Activated CD8-positive, alpha-beta memory T cell treated with anti-CD3 and anti-CD28 coated beads, Interleukin-2, amount 10 ng/mL, durations not matched to agents 7 days and 5 days (primary cell): ENCODE data around the gene GOLGA3. TPM values are rescaled to one million over a fixed set of nuclear protein-coding genes. Genes with fewer than 3 reads are reported as not detected.
"Not testable (repeated sequence)": the region's sequence is repeated elsewhere in the genome, so short reads cannot be mapped to it uniquely, and the experiment has no call there.

ENCODE experiments used
- ATAC-seq: fragments of 150-1000 bp; cut with Tn5 transposase; one replicate; pipeline ENCODE4 v1.10.0; 2021; ENCODE audit warnings: moderate library complexity
- CTCF ChIA-PET: fragments of 350-600 bp; sonication (Branson Sonifier 250); formaldehyde crosslinking; loops from one replicate; lab custom pipeline; 2021; ENCODE audit warnings: antibody characterized with exemption; lab: Charles Lee
- DNase-seq: peaks from one replicate; pipeline ENCODE4 v3.0.0-alpha.2; 2020
- H3K27ac Mint-ChIP-seq: one replicate; pipeline ENCODE4 v1.8.0; 2021; ENCODE audit warnings: mild to moderate bottlenecking, mixed read lengths
- H3K27me3 Mint-ChIP-seq: one replicate; pipeline ENCODE4 v1.8.0; 2021; ENCODE audit warnings: mixed read lengths
- H3K36me3 Mint-ChIP-seq: one replicate; pipeline ENCODE4 v1.8.0; 2021; ENCODE audit warnings: mild to moderate bottlenecking, mixed read lengths
- H3K4me1 Mint-ChIP-seq: one replicate; pipeline ENCODE4 v1.8.0; 2021; ENCODE audit warnings: mixed read lengths
- H3K4me3 Mint-ChIP-seq: one replicate; pipeline ENCODE4 v1.8.0; 2021; ENCODE audit warnings: mild to moderate bottlenecking, moderate library complexity, mixed read lengths
- H3K9me3 Mint-ChIP-seq: one replicate; pipeline ENCODE4 v1.8.0; 2022; ENCODE audit warnings: low read depth, mixed read lengths
- total RNA-seq, 2 experiments: library from RNA; stranded (reverse); gene quantifications; one replicate each; pipeline ENCODE4 v1.2.3, GENCODE V29; 2021

GOLGA3 gene
- total RNA-seq, 2 experiments from 2014 or later, result 60.0 to 60.4 TPM

DNA sequence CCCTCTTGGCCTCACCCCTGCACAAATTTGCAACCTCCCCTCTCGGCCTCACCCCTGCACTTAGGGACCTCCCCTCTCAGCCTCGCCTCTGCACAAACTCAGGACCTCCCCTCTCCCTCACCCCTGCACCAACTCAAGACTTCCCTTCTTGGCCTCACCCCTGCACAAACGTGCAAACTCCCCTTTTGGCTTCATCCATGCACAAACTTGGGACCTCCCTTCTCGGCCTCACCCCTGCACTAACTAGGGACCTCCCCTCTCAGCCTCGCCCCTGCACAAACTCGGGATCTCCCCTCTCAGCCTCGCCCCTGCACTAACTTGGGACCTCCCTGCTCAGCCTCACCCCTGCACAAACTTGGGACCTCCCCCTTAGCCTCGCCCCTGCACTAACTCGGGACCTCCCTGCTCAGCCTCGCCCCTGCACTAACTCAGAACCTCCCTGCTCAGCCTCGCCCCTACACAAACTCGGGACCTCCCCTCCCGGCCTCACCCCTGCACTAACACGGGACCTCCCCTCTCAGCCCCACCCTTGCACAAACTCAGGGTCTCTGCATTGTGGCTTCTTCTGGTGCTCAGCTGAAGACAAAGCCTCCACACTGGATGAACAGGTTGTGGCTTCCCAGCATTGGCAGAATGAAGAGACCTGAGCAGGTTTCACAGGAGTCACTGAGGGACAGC, 11.0 kb upstream of the GOLGA3 start:
- H3K27me3 Mint-ChIP-seq, result no peaks in the 10 kb centered on the region
- no peaks in the 10 kb centered on the region for H3K9me3 Mint-ChIP-seq
- no peak overlapping the region for H3K27ac Mint-ChIP-seq
- ATAC-seq (no peak), DNase-seq (no peak)
- CTCF ChIA-PET, result no interaction called here
- H3K36me3 Mint-ChIP-seq, result peaks cover 44% of the 10 kb centered on the region
- H3K4me3 Mint-ChIP-seq, result no peak overlapping the region
- H3K4me1 Mint-ChIP-seq, result peaks cover 20% of the 10 kb centered on the region

DNA sequence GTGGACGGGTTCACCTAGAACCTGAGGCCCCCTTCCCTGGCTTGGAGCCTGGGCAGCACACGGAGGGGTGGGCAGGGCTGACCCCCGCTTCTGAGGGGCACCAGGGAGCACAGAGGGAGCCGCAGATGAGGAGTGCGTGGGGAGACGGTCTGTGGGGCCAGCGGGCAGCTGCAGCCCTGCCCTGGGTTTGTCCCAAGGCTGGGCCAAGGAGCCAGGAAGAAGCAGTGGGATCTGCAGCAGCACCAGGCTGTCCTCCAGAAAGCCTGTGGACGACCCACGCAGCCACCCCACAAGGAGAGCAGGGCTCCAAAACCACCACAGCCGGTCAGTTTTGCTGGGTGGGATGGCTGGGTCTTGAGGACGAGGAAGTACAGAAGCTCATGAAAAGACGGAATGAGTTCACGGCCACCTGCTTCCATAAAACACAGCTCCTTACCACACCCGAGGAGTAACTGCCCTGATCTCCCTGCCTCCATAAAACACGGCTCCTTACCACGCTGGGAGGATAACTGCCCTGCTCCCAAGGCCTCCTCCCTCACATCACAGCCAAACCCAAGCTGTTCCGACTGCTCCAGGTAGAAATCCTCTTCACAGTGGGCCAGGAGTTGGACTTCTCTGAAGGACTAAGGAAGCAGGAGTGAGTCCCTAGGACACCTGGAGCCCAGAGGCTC, 9.9 kb upstream of the GOLGA3 start:
- Mint-ChIP-seq H3K36me3 (peaks cover 45% of the 10 kb centered on the region), H3K27ac (no peak overlapping the region), H3K27me3 (no peaks in the 10 kb centered on the region), H3K4me3 (no peak overlapping the region), H3K9me3 (no peaks in the 10 kb centered on the region), H3K4me1 (peaks cover 31% of the 10 kb centered on the region)
- no peak for ATAC-seq
- CTCF ChIA-PET, result no interaction called here
- no peak for DNase-seq

DNA sequence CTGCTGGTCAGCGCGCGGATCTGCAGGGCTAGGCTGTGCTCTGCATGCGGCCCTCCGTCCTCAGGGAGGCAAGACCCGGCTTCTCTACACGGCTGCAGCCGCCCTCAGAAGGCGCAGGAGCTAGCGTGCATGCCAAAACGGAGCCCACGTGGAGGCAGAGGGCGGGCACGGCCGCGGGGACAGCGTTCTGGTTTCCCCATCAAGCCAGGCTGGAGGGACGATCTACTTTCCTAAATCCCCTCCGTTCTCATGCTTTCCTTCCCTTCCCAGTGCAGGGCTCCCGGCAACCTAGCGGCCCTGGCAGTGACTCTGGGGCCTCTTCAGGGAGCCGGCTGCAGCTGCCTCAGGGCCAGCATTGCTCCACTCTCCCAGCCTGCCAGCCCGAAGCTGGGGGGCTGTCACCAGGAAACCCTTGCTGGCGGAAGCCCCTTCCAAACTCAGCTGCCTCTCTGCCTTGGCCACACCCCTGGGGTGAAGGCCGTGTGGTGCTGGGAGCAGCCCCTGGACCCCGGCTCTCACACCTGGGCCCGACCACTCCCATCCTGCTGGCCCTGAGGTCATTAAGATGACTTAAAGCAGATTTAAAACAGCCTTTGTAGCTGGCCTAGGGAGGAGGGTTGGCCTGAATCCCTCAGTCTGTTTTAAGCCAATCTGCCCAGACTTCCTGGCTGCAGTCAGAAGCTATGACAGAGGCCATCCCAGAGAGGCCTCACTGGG, 9.2 kb upstream of the GOLGA3 start:
- Mint-ChIP-seq H3K4me1 (peaks cover 37% of the 10 kb centered on the region), H3K27me3 (no peaks in the 10 kb centered on the region), H3K27ac (no peak overlapping the region), H3K36me3 (peaks cover 46% of the 10 kb centered on the region), H3K4me3 (no peak overlapping the region), H3K9me3 (no peaks in the 10 kb centered on the region)
- no peak for DNase-seq
- CTCF ChIA-PET, result no interaction called here
- no peak for ATAC-seq

DNA sequence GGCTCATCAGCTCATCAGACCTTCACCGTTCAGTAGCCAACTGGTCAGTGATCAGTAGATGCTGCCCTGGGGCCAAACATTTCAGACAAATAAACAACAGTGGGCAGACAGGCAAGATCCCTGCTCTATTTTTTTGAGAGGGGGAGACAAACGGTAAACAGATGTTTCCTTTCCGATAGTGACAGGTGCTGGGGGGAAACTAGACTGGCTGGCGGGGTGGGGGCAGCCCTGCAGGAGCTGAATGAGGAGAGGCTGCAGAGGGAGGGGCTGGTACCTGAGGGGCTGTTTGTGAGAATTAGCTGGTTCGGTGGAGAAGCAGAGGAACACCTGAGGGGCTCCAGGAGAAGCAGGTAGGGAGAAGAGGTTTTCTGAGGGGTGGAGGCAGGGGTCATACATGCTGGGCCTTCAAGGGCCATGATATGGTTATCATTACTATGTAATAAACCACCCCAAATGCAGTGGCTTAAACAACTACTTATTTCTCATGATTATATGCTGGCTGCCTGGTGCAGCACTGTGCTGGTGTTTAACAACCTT, 8.2 kb upstream of the GOLGA3 start:
- DNase-seq (no peak), ATAC-seq (no peak)
- no peaks in the 10 kb centered on the region for H3K27me3 Mint-ChIP-seq
- peak overlapping the region; percentile 63 for H3K27ac Mint-ChIP-seq
- CTCF ChIA-PET, result no interaction called here
- peaks cover 40% of the 10 kb centered on the region for H3K4me1 Mint-ChIP-seq
- no peaks in the 10 kb centered on the region for H3K9me3 Mint-ChIP-seq
- H3K36me3 Mint-ChIP-seq, result peaks cover 44% of the 10 kb centered on the region
- peak overlapping the region; percentile 58 for H3K4me3 Mint-ChIP-seq

DNA sequence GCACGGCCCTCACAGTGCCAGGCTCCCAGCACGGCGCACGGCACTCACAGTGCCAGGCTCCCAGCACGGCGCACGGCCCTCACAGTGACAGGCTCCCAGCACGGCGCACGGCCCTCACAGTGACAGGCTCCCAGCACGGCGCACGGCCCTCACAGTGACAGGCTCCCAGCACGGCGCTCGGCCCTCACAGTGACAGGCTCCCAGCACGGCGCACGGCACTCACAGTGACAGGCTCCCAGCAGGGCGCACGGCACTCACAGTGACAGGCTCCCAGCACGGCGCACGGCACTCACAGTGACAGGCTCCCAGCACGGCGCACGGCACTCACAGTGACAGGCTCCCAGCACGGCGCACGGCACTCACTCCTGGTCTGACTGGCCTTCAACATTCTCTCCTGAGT, 7.6 kb upstream of the GOLGA3 start:
- ATAC-seq, H3K9me3 Mint-ChIP-seq, DNase-seq, CTCF ChIA-PET, H3K27me3 Mint-ChIP-seq: not testable (repeated sequence)
- Mint-ChIP-seq H3K4me3 (peak overlapping the region; percentile 58), H3K27ac (peak overlapping the region; percentile 63), H3K36me3 (peaks cover 40% of the 10 kb centered on the region), H3K4me1 (peaks cover 40% of the 10 kb centered on the region)

DNA sequence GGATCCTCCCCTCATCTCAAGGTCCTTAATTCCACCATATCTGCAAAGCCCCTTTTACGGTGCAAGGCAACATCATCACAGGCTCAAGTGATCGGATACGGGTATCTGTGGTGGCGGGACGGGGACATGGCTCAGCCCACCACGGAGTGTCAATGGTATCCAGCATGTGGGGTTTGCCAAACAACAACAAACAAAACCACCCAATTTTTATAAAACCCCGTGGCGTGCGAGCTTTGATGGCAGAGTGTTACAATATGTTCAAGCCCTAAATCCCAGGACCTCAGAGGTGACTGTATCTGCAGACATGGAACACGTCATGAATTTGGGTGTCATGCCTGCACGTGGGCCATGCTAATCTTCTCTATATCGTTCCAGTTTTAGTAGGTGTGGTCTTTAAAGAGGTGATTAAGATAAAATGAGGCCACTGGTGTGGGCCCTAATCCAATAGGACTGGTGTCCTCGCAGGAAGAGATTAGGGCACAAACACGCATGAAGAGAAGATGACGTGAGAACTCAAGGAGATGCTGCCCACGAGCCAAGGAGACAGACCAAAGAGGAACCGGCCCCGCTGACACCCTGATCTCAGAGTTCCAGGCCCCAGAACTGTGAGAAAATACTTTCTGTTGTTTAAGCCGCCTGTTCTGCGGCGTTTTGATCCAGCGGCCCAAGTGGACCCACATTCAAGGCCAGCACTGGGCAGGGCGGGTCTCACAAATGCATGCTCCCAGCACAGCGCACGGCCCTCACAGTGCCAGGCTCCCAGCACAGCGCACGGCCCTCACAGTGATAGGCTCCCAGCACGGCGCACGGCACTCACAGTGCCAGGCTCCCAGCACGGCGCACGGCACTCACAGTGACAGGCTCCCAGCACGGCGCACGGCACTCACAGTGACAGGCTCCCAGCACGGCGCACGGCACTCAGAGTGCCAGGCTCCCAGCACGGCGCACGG, 6.7 kb upstream of the GOLGA3 start:
- DNase-seq, result no peak
- Mint-ChIP-seq H3K27me3 (no peaks in the 10 kb centered on the region), H3K4me1 (peaks cover 40% of the 10 kb centered on the region), H3K27ac (peak overlapping the region; percentile 94), H3K4me3 (peak overlapping the region; percentile 64), H3K9me3 (no peaks in the 10 kb centered on the region), H3K36me3 (peaks cover 37% of the 10 kb centered on the region)
- ATAC-seq, result no peak
- CTCF ChIA-PET, result interaction anchor here (1.0 to 2.1 kb wide), 2 partner anchors 37 to 69 kb away, joined by 7 to 19 read pairs; no protein-coding TSS in a partner anchor

DNA sequence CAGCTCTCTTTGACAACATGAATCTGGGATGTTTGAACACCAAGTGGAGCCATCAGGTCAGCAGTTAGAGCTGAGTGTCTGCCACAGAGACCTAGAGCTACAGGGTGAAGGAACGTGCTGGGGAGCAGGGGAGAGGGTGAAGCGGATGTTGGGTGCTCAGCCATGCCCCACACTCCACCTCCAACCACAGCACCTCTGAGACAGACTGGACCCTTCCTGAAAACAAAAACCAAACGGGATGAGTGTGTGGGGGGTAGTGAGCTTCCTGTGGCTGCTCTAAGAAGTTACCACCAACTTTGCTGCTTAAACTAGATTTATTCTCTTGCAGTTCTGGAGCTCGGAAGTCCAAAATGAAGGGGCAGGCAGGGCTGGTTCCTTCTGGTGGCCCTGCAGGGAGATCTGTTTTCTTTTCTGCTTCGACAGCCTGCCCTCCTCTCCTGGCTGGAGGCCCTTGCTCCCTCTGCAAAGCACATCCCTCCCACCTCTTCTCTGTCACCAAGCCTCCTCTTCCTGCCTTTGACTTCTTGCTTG, 5.6 kb upstream of the GOLGA3 start:
- peak; percentile 88 for ATAC-seq
- peak overlapping the region; percentile 64 for H3K4me3 Mint-ChIP-seq
- H3K27ac Mint-ChIP-seq, result peak overlapping the region; percentile 94
- H3K36me3 Mint-ChIP-seq, result peaks cover 33% of the 10 kb centered on the region
- H3K4me1 Mint-ChIP-seq, result peaks cover 46% of the 10 kb centered on the region
- CTCF ChIA-PET, result interaction anchor here (0.7 to 2.1 kb wide), 5 partner anchors 12 to 73 kb away, joined by 3 to 19 read pairs (median 3); no protein-coding TSS in a partner anchor
- no peaks in the 10 kb centered on the region for H3K9me3 Mint-ChIP-seq
- H3K27me3 Mint-ChIP-seq, result no peaks in the 10 kb centered on the region
- peak; percentile 83 for DNase-seq

DNA sequence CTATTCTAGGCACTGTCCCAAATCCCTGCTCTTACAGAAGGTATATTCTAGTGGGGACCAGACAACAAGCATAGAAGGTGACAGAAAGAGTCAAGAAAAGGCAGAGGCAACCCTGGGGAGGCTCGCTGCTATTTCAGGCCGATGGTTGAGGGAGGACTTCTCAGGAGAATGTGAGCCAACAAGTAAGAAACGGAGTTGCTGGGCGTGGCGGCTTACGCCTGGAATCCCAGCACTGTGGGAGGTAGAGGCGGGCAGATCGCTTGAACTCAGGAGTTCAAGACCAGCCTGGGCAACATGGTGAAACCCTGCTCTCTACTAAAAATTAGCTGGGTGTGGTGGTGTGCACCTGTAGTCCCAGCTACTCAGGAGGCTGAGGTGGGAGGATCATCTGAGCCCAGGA, 4.7 kb upstream of the GOLGA3 start:
- Mint-ChIP-seq H3K9me3 (no peaks in the 10 kb centered on the region), H3K36me3 (peaks cover 26% of the 10 kb centered on the region), H3K4me3 (no peak overlapping the region)

DNA sequence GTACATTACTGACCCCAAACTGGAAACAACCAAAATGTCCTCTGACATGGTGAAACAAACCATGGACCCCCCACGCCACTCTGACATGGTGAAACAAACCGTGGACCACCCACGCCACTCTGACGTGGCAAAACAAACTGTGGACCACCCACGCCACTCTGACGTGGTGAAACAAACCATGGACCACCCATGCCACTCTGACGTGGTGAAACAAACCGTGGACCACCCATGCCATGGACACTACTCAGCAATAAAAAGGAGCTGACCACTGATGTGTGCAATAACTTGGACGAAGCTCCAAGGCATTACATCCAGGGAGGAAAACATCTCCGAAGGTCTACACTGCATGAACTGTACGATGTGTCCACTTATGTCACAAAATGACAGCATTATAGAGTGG, 3.1 kb upstream of the GOLGA3 start:
- Mint-ChIP-seq H3K27me3 (no peaks in the 10 kb centered on the region), H3K4me3 (no peak overlapping the region), H3K27ac (no peak overlapping the region), H3K9me3 (no peaks in the 10 kb centered on the region), H3K4me1 (peaks cover 54% of the 10 kb centered on the region), H3K36me3 (peaks cover 36% of the 10 kb centered on the region)
- no peak for ATAC-seq
- CTCF ChIA-PET, result interaction anchor here (2.6 kb wide), 1 partner anchor 73 kb away, joined by 11 read pairs; no protein-coding TSS in a partner anchor
- DNase-seq, result no peak

More for the DNA sequence above, 4.7 kb upstream of the GOLGA3 start:
- DNase-seq (no peak), ATAC-seq (no peak)
- H3K27ac Mint-ChIP-seq, result peak overlapping the region; percentile 94
- peaks cover 48% of the 10 kb centered on the region for H3K4me1 Mint-ChIP-seq
- no peaks in the 10 kb centered on the region for H3K27me3 Mint-ChIP-seq
- CTCF ChIA-PET, result interaction anchor here (1.2 to 2.1 kb wide), 3 partner anchors 65 to 71 kb away, joined by 3 to 19 read pairs (median 4); no protein-coding TSS in a partner anchor

DNA sequence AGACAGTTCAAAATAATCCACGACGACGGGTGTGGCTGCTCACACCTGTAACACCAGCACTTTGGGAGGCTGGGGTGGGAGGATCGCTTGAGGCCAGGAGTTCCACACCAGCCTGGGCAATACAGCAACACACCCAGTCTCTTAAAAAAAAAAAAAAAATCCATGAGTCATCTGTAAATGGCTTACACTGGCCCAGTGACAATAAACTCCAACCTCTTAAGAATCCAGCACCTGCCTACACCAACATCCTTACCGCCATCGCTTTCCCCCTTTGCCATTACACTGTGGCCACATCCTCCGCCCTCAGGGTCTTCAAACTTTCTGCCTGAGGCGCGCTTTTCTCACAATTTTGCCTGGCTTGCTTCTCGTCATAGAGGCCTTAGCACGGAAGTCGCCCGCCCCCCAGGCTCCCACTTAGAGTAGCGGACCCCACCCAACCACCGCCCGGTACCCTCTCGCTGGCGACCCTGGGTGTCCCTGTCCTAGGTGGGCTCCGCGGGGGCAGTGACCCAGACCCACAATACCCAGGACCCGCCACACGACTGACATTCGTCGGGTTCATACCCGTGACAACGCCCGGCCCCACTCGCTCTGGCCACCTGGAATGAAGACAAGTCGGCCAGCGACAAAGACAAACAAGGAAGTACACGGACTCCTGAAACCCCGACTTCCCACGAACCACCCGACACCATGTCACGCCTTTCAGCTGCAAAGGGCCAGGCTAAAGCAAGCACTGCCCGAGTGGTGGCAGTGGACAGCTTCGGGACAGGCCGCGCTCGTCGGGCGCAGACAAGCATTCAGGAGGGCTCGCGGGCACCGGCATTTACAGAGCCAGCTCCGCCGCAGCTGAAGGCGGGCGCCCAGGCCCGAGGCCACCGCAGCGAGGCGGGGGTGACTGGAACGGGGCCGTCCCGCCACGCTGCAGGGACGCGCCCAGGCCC, 636 bp downstream of the GOLGA3 start:
- DNase-seq, result peak; percentile 66
- CTCF ChIA-PET, result interaction anchor here (0.9 to 1.5 kb wide), 2 partner anchors 77 kb away, joined by 4 to 5 read pairs; no protein-coding TSS in a partner anchor
- Mint-ChIP-seq H3K9me3 (no peaks in the 10 kb centered on the region), H3K4me1 (peaks cover 42% of the 10 kb centered on the region), H3K4me3 (peak overlapping the region; percentile 87), H3K27ac (peak overlapping the region; percentile 95), H3K27me3 (no peaks in the 10 kb centered on the region), H3K36me3 (peaks cover 48% of the 10 kb centered on the region)
- peak; percentile 37 for ATAC-seq

DNA sequence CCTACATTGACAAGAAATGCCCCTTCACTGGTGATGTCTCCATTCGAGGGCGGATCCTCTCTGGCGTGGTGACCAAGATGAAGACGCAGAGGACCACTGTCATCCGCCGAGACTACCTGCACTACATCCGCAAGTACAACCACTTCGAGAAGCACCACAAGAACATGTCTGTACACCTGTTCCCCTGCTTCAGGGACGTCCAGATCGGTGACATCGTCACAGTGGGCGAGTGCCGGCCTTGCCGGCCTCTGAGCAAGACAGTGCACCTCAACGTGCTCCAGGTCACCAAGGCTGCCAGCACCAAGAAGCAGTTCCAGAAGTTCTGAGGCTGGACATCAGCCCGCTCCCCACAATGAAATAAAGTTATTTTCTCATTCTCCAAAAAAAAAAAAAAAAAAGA, 2.8 kb downstream of the GOLGA3 start:
- no peak for ATAC-seq
- H3K27me3 Mint-ChIP-seq, result no peaks in the 10 kb centered on the region
- H3K4me3 Mint-ChIP-seq, result no peak overlapping the region
- CTCF ChIA-PET, result interaction anchor here (1.0 kb wide), 1 partner anchor 79 kb away, joined by 3 read pairs; no protein-coding TSS in a partner anchor
- peaks cover 50% of the 10 kb centered on the region for H3K36me3 Mint-ChIP-seq
- no peak overlapping the region for H3K27ac Mint-ChIP-seq
- peaks cover 42% of the 10 kb centered on the region for H3K4me1 Mint-ChIP-seq
- no peaks in the 10 kb centered on the region for H3K9me3 Mint-ChIP-seq
- no peak for DNase-seq
